Adrenal gland (tissue), 12 donors: ENCODE data around the gene CSNK2A2. TPM values are rescaled to one million over a fixed set of nuclear protein-coding genes. Genes with fewer than 3 reads are reported as not detected.

Source experiments
- DNase-seq, 7 donors: peaks; one replicate each; pipeline ENCODE4 v3.0.0-alpha.2; 2019 to 2020
- H3K27ac ChIP-seq, 5 donors: fragments of 200-600 bp; sonication (generic) in 4 of 5; 1 replicate in 3 of 5; 2 replicates in 2 of 5; pipeline versions ENCODE4 v1.5.1 to v1.8.0; 2016 to 2020; ENCODE audit warnings: mild to moderate bottlenecking in 1 of 5
- H3K27me3 ChIP-seq: fragments of 200-600 bp; 2 replicates; pipeline ENCODE4 v1.8.0; 2021
- H3K36me3 ChIP-seq, 2 donors: fragments of 200-600 bp; replicated peaks in 1 of 2; 1 replicate in 1 of 2; 2 replicates in 1 of 2; pipeline versions ENCODE4 v1.5.1 to v1.8.0; 2018 to 2022
- H3K4me1 ChIP-seq, 2 donors: fragments of 200-600 bp; replicated peaks in 1 of 2; 1 replicate in 1 of 2; 2 replicates in 1 of 2; pipeline versions ENCODE4 v1.5.1 to v1.8.0; 2018 to 2021
- H3K4me3 ChIP-seq, 4 donors: fragments of 200-600 bp; sonication (generic) in 3 of 4; one replicate each; pipeline ENCODE4 v1.5.1; 2016 to 2018
- H3K9me3 ChIP-seq, 3 donors: fragments of 200-600 bp; sonication (generic) in 1 of 3; replicated peaks in 1 of 3; 1 replicate in 2 of 3; 2 replicates in 1 of 3; pipeline versions ENCODE4 v1.5.1 to v1.8.0; 2016 to 2021
- CTCF ChIP-seq, 6 experiments: fragments of 450-650 bp in 4 of 6; fragments of 200-600 bp in 2 of 6; sonication (generic) in 1 of 6; IDR thresholded peaks; 1 replicate in 5 of 6; 2 replicates in 1 of 6; pipeline versions ENCODE4 v1.5.1 to v1.8.0; 2016 to 2021; ENCODE audit warnings: antibody characterized with exemption in 6 of 6, mild to moderate bottlenecking in 2 of 6, moderate library complexity in 1 of 6
- POLR2A ChIP-seq, 2 donors: fragments of 450-650 bp; IDR thresholded peaks; one replicate each; pipeline ENCODE4 v1.6.1; 2017; ENCODE audit warnings: antibody characterized with exemption in 2 of 2, mild to moderate bottlenecking in 2 of 2, moderate library complexity in 1 of 2
- WGBS, 4 donors: extraction: QIAGEN DNeasy Blood & Tissue Kit in 2 of 4; methylation state at CpG; one replicate each; pipeline versions ENCODE4 v1.1.5 to v1.1.7; 2013 to 2017; 5-methylcytosine and 5-hydroxymethylcytosine counted together
- intact Hi-C, 2 donors: fragments of 100-400 bp; cut with DNase I; formaldehyde crosslinking; loops; one replicate each; pipeline versions ENCODE4 v1.14.1 to v1.15.0; 2022 to 2023
- polyA plus RNA-seq, 3 donors: library from polyadenylated mRNA; stranded (reverse); fragments of 200-250 nt in 2 of 3; fragments of 350-450 nt in 1 of 3; fragmentation: Illumina TruSeq in 1 of 3; extraction: RNeasy Lipid Tissue Mini Kit (QIAGEN cat#74804) in 1 of 3; gene quantifications; one replicate each; pipeline ENCODE4 v1.2.3, GENCODE V29; 2013 to 2014
- total RNA-seq, 9 donors: library from RNA; depleted of rRNA in 4 of 9; stranded (reverse); fragments of >200 nt in 4 of 9; fragments of 120-200 nt in 1 of 9; fragmentation: NEBNext Ultra II Directional in 1 of 9; extraction: Animal tissue kit (Norgen Biotek cat#: 25700) in 1 of 9; gene quantifications; one replicate each; pipeline versions ENCODE4 v1.1.0 to v1.2.4, GENCODE V29; 2013 to 2023
- donor health status: healthy with polysubstance abuse.
- donor health status: Bipolar disorder and iron deficiency.
- donor health status: DM: yes; HTN: yes; CAD: no.
- donor health status: DM: no; HTN: no; CAD: no.
- donor health status: DM: no; HTN: no; CAD: no.
- donor health status: DM: yes; HTN: yes; CAD: no.

The CSNK2A2 gene
- total and polyA plus RNA-seq, 12 donors, result 18.0 to 76.3 (median 37.7) TPM

DNA sequence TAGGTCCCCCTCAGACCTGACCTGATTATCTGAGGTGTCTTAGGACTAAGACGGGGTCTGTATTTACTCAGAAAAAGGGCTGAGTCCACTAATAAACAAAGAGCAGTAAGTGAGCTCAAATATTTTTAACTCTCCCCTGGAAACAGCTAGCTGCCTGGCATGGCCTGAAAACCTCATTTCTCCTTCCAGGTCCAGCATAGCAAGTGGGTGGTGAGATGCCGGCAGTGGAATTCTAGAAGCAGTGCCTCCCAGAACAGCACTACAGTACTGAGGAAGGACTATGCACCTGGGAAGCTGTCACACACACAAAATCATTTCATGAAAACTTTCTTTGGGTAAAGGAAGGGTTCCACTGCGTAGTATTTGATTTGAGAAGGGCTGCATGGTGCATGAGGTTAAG, 39.2 kb downstream of the CSNK2A2 start:
- no peaks in the 10 kb centered on the region for H3K4me1 ChIP-seq
- TF ChIP-seq CTCF (IDR thresholded peaks at IDR 0.05) (no peak), POLR2A (IDR thresholded peaks at IDR 0.05) (no peak)
- no peak overlapping the region for H3K27ac ChIP-seq
- WGBS, 4 donors, result 78 to 98% (median 93%) methylated on average over 3 of the region's 3 CpGs
- H3K9me3 ChIP-seq, result no peaks in the 10 kb centered on the region
- H3K27me3 ChIP-seq, result no peaks in the 10 kb centered on the region
- intact Hi-C loops, result no loop called here
- DNase-seq, result no peak
- no peak overlapping the region for H3K4me3 ChIP-seq
- H3K36me3 ChIP-seq, result peaks cover 0 to 28% of the 10 kb centered on the region in 2 donors

DNA sequence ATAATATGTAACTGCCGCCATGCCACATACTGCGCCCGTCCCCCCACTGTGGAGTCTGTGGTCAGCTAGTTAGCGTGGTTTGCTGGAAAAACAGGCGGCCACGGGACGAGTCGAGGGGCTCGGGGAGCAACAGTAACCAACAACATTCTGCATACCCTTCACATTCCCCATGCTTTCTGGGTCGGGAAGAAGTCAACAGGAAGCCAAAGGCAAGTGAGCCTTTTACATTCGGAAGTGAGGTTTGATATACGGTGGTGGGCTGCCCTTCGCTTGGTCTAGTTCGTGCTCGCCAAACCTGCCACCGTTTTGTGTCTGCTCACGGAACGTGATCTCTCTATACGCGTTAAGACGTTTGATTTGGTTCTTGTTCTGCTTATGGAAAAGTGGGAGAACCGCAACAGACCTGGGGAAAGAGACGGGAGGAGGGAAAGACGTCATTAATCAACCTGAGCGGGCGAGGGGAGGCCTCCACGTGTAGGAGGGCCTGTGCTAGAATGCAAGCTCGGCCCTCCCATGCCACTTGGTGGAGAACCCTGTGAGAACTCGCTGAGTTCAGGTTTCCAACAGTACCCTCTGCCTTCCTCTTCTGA, 39.9 kb downstream of the CSNK2A2 start:
- intact Hi-C loops, result no loop called here
- WGBS, 4 donors, result 82 to 87% (median 85%) methylated on average over 29 of the region's 29 CpGs
- H3K9me3 ChIP-seq, result no peaks in the 10 kb centered on the region
- TF ChIP-seq CTCF (IDR thresholded peaks at IDR 0.05), result no peak
- no peak for TF ChIP-seq POLR2A (IDR thresholded peaks at IDR 0.05)
- H3K27ac ChIP-seq, result no peak overlapping the region
- peaks cover 0 to 22% of the 10 kb centered on the region in 2 donors for H3K36me3 ChIP-seq
- no peaks in the 10 kb centered on the region for H3K27me3 ChIP-seq
- no peak overlapping the region for H3K4me3 ChIP-seq
- DNase-seq, result no peak
- no peaks in the 10 kb centered on the region for H3K4me1 ChIP-seq

DNA sequence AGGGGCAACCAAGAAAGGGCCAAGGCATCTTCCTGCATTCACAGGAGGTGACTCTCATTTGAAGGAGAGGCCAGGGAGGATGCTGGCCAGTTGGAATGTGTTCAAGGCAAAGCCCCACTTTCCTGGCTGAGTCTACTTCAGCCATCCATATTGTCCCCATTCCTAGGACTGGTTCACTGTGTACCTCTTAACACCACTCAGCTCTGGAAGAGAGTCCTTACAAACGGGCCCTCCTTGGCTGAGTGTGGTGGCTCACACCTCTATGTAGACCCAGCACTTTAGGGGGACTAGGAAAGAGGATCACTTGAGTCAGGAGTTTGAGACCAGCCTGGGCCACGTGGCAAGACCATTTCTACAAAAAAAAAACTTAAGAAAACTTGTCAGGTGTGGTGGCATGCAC, 40.7 kb downstream of the CSNK2A2 start:
- Histone ChIP-seq H3K4me1 (no peaks in the 10 kb centered on the region), H3K36me3 (peaks cover 0 to 14% of the 10 kb centered on the region in 2 donors), H3K27me3 (no peaks in the 10 kb centered on the region), H3K4me3 (no peak overlapping the region), H3K9me3 (no peaks in the 10 kb centered on the region), H3K27ac (no peak overlapping the region)
- no peak for DNase-seq
- TF ChIP-seq CTCF (IDR thresholded peaks at IDR 0.05), result no peak
- no peak for TF ChIP-seq POLR2A (IDR thresholded peaks at IDR 0.05)
- 67 to 93% (median 79%) methylated on average over 1 to 2 of the region's 2 CpGs for WGBS, 4 donors
- intact Hi-C loops, result no loop called here

DNA sequence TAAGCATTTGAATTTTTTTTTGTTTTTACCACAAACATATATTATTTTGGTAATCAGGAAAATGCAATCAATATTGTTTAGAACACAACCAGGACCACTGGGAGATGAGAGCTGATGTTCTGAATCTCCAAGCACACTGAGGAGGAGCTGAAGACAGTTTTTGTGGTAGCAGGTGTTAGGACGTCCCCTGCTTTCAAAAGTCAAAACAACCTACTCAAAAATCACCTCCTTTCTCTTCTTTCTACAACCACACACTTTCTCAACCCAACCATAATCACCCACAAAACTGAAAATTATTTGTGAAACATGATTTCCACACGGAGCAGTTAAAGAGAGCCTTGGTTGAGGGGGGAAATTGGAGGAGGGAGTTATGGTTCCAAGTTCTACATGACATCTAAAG, 42.1 kb downstream of the CSNK2A2 start:
- DNase-seq, result no peak
- TF ChIP-seq CTCF (IDR thresholded peaks at IDR 0.05) (no peak), POLR2A (IDR thresholded peaks at IDR 0.05) (no peak)
- Histone ChIP-seq H3K4me3 (no peak overlapping the region), H3K36me3 (peaks cover 0 to 2% of the 10 kb centered on the region in 2 donors), H3K4me1 (no peaks in the 10 kb centered on the region), H3K27ac (no peak overlapping the region), H3K27me3 (no peaks in the 10 kb centered on the region), H3K9me3 (no peaks in the 10 kb centered on the region)
- WGBS, 4 donors, result 65 to 75% (median 69%) methylated on average over 2 of the region's 2 CpGs
- intact Hi-C loops, result no loop called here
